Bone marrow (tissue), 2 donors: Measurements from ENCODE around the gene C12orf54.
"Not testable (repeated sequence)": the region's sequence is repeated elsewhere in the genome, so short reads cannot be mapped to it uniquely, and the experiment has no call there.

ENCODE experiments used
- DNase-seq, 2 donors: peaks; one replicate each; lab custom pipeline; 2025; lab: John Stamatoyannopoulos, UW

Gene C12orf54

DNA sequence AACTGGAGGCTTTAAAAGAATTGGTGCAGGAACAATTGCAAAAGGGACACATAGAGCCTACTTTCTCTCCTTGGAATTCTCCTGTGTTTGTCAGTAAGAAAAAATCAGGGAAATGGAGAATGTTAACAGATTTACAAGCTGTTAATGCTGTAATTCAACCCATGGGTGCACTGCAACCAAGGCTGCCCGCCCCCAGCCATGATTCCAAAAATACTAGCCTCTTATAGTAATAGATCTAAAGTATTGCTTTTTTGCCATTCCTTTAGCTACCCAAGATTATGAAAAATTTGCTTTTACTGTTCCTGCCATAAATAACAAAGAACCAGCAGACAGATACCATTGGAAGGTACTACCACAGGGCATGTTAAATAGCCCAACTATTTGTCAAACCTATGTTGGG lies 27.8 kb downstream of the C12orf54 start:
- no peak for DNase-seq

DNA sequence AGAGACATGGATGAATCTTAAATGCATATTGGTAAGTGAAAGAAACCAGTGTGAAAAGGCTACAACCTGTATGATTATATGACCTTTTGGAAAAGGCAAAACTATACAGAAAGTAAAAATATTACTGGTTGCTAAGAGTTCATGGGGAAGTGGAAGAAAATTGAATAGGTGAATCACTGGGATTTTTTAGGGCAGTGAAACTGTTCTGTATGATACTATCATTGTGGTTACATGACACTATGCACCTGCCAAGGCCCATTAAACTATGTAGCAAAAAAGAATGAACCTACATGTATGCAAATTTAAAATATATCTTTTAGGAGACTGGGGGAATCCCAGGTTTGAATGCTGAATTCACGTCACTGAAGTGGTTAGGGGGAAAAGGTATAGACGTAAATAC lies 30.6 kb downstream of the C12orf54 start:
- DNase-seq = no peak

DNA sequence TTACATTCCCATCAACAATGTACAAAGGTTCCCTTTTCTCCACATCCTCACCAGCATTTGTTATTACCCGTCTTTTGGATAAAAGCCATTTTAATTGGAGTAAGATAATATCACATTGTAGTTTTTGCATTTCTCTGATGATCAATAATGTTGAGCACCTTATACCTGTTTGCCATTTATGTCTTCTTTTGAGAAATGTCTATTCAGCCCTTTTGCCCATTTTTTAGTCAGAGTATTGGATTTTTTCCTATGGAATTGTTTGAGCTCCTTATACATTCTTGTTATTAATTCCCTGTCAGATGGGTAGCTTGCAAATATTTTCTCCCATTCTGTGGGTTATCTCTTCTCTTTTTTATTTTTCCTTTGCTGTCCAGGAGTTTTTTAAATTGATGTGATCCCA lies 32.4 kb downstream of the C12orf54 start:
- DNase-seq = no peak

- DNase-seq = not testable (repeated sequence)
Measured at GRCh38 chr12:48520381-48520780, 38.1 kb downstream of the C12orf54 start.

DNA sequence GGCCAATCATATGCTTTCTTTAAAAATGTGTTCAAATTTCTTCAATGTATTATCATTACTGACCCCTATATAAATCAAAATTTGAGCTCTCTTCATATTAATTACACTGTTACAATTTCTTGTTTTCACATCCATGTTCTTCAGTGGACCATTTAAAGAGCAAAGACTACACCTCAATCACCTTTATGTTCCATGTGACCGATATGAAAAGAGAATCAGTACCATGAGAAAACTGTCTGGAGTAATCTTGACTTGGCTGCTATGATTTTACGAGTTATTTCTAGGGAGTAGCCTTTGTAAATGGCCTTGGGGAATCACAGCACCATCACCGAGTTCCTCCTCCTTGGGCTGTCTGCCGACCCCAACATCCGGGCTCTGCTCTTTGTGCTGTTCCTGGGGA lies 43.0 kb downstream of the C12orf54 start, which contains the start of gene OR8S1:
Gene OR8S1 (plus strand): TSS at position 301 of the 400 bp plus-strand sequence. CDS start 0 bp downstream, at position 301.
- no peak for DNase-seq

DNA sequence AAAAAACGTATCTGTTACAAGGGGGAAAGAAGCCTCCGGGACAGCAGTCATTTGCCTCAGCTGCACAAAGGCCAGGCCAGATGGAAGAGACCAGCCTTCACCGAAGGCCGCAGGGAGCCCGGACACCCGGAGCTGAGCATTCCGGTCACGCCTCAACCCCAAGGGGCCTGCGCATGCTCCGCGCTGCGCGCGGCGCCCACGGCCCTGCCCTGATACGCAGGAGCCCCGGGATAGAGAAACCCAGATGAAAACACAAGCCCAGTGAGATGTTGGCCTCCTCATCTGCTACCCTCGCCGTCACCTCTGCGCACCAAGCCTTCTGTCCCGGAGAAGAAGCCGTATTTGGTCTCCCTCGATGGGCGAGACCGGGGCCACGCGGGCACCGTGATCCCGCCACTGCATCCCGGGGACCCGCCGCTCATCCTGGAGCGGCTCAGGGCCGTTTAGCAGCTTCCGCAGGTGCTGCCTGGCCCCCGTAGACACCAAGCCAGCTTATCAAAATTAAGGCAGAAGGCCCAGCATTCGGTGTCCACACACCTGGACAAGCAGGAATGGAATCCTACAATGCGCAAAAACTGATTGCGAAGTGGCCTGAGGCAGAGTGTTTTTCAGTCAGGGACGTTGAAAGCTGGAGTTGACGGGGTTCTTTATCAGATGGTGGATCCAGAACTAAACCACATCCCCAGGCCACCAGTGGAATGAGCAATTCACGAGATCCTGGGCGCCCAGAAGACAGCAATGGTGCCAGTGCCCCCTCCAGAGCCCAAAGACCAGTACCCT lies 45.8 kb downstream of the C12orf54 start:
- DNase-seq = no peak

- DNase-seq = no peak
Measured at GRCh38 chr12:48532601-48533000, 50.3 kb downstream of the C12orf54 start.

DNA sequence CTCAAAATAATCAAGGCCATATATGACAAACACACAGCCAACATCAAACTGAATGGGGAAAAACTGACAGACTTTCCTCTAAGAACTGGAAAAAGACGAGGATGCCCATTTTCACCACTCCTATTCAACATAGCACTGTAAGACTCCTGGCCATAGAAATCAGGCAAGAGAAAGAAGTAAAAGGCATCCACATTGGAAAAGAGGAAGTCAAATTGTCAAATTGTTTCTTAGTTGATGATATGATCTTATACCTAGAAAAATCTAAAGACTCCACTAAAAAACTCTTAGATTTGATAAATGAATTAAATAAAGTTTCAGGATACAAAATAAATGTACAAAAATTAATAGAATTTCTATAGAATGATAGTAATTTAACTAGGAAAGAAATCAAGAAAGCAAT lies 54.3 kb downstream of the C12orf54 start:
- no peak for DNase-seq

DNA sequence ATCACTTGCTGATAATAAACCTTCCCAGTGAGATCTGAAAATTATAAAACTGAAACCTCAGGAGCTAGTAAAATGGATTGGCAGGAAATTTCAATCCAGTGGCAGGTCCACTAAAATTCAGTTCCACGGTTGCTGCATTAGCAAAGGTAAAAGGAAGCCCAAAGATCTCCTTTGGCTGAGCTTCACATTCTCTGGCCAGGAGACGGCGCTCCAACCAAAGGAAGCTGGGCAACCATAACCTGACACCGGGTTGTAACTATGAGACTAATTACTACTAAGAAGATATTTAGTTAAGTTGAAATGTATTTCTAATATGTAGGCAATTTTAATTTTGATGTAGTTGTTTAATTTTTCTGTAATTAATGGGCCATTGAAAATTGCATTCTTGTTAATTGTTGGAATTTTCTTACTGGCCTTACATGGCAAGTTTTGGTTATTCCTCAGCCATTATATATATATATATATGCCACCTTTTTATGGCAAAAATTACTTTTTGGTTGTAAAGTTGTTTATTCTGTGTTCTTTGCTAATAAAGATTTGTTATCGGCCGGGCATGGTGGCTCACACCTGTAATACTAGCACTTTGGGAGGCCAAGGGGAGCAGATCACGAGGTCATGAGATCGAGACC lies 60.1 kb downstream of the C12orf54 start:
- no peak for DNase-seq

DNA sequence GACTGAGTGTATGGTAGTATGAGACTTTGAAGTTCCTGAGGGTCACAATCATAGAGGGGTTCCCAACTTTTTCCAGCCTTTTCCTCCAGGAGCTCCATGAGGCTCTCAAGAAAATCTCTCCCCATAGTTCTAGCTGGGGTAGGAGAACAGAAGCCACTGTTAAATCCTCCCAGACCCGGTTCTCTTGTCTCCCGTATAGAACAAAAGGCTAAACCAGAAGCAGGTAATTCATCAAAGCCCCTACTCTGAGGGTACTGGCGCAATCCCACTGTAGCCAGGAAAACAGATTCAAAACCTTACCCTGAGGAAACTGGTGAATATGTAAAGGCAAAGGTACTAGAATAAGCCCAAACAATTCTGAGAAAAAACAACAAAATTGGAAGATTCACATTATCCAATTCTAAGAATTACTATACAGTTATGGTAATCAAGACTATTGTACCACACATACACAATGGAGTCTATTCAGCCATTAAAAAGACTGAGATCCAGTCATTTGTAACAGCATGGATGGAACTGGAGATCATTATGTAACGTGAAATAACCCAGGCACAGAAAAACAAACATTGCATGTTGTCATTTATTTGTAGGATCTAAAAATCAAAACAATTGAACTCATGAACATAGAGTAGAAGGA lies 63.7 kb downstream of the C12orf54 start:
- DNase-seq = no peak
